K562 (cell line): ENCODE results near the gene DAB2.
"Not testable (repeated sequence)": the region's sequence is repeated elsewhere in the genome, so short reads cannot be mapped to it uniquely, and the experiment has no call there.

Source experiments
- FOXA3 ChIP-seq, 2 experiments: fragments of 450-650 bp in 1 of 2; sonication (generic) in 1 of 2; formaldehyde crosslinking; IDR thresholded peaks in 1 of 2; conservative IDR thresholded peaks in 1 of 2; 2 replicates each; pipeline versions ENCODE4 v1.4.0 to v1.8.0; 2020 to 2022; ENCODE audit warnings: mild to moderate bottlenecking in 2 of 2, missing genetic modification reagents in 1 of 2
- PCBP1 ChIP-seq: fragments of 200-400 bp; formaldehyde crosslinking; IDR thresholded peaks from 2 replicates; pipeline ENCODE4 v1.6.1; 2018; ENCODE audit warnings: mild to moderate bottlenecking, low read depth, low read length; ENCODE audit not compliant: poor library complexity, severe bottlenecking
- TGIF2 ChIP-seq: sonication (generic); formaldehyde crosslinking; IDR thresholded peaks from 2 replicates; pipeline ENCODE4 v1.8.1; 2022; ENCODE audit warnings: mild to moderate bottlenecking, missing genetic modification reagents, moderate library complexity
- U2AF1 ChIP-seq: fragments of 200-400 bp; formaldehyde crosslinking; optimal IDR thresholded peaks from 2 replicates; pipeline ENCODE3; 2017; ENCODE audit warnings: mild to moderate bottlenecking, low read depth, low read length, moderate library complexity
- ZEB2 ChIP-seq: fragments of 450-650 bp; IDR thresholded peaks from 2 replicates; pipeline ENCODE4 v1.6.1; 2016
- ZNF780A ChIP-seq: fragments of 250-450 bp; sonication (Bioruptor Pico); IDR thresholded peaks from 2 replicates; pipeline ENCODE4 v1.5.0; 2021; ENCODE audit warnings: mild to moderate bottlenecking
- TF ChIP-seq, protein P1 (sequence below): sonication (generic); formaldehyde crosslinking; IDR thresholded peaks from 2 replicates; pipeline ENCODE4 v1.8.0; 2022; ENCODE audit warnings: mild to moderate bottlenecking, missing genetic modification reagents
- TF ChIP-seq, protein P2 (sequence below): sonication (generic); formaldehyde crosslinking; IDR thresholded peaks from 2 replicates; pipeline ENCODE4 v1.9.0; 2022; ENCODE audit warnings: mild to moderate bottlenecking, missing genetic modification reagents
- TF ChIP-seq, protein P3 (sequence below): fragments of 250-450 bp; sonication (Bioruptor Pico); IDR thresholded peaks from 2 replicates; pipeline ENCODE4 v1.8.0; 2021; ENCODE audit warnings: mild to moderate bottlenecking, moderate library complexity

DNA sequence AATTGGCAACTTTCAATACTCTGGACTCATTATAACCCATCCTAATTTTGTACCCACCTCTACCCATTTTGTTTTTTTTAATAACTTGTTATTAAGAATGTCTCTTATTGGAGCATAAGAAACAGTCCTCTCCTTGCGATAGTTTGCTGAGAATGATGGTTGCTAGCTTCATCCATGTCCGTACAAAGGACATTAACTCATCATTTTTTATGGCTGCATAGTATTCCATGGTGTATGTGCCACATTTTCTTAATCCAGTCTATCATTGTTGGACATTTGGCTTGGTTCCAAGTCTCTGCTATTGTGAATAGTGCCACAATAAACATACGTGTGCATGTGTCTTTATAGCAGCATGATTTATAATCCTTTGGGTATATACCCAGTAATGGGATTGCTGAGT, 21.0 kb downstream of the DAB2 start:
- TF ChIP-seq, protein P1, sequence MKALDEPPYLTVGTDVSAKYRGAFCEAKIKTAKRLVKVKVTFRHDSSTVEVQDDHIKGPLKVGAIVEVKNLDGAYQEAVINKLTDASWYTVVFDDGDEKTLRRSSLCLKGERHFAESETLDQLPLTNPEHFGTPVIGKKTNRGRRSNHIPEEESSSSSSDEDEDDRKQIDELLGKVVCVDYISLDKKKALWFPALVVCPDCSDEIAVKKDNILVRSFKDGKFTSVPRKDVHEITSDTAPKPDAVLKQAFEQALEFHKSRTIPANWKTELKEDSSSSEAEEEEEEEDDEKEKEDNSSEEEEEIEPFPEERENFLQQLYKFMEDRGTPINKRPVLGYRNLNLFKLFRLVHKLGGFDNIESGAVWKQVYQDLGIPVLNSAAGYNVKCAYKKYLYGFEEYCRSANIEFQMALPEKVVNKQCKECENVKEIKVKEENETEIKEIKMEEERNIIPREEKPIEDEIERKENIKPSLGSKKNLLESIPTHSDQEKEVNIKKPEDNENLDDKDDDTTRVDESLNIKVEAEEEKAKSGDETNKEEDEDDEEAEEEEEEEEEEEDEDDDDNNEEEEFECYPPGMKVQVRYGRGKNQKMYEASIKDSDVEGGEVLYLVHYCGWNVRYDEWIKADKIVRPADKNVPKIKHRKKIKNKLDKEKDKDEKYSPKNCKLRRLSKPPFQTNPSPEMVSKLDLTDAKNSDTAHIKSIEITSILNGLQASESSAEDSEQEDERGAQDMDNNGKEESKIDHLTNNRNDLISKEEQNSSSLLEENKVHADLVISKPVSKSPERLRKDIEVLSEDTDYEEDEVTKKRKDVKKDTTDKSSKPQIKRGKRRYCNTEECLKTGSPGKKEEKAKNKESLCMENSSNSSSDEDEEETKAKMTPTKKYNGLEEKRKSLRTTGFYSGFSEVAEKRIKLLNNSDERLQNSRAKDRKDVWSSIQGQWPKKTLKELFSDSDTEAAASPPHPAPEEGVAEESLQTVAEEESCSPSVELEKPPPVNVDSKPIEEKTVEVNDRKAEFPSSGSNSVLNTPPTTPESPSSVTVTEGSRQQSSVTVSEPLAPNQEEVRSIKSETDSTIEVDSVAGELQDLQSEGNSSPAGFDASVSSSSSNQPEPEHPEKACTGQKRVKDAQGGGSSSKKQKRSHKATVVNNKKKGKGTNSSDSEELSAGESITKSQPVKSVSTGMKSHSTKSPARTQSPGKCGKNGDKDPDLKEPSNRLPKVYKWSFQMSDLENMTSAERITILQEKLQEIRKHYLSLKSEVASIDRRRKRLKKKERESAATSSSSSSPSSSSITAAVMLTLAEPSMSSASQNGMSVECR (CRISPR knock-in tag): not testable (repeated sequence)
- TF ChIP-seq, protein P2, sequence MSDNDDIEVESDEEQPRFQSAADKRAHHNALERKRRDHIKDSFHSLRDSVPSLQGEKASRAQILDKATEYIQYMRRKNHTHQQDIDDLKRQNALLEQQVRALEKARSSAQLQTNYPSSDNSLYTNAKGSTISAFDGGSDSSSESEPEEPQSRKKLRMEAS (CRISPR knock-in tag): not testable (repeated sequence)
- not testable (repeated sequence) for TF ChIP-seq ZNF780A (CRISPR knock-in tag); PCBP1; ZEB2; FOXA3 (CRISPR knock-in tag; conservative IDR thresholded peaks at IDR 0.05 in 1 of 2, IDR thresholded peaks at IDR 0.05 in 1 of 2); TGIF2 (CRISPR knock-in tag); U2AF1
- TF ChIP-seq, protein P3, sequence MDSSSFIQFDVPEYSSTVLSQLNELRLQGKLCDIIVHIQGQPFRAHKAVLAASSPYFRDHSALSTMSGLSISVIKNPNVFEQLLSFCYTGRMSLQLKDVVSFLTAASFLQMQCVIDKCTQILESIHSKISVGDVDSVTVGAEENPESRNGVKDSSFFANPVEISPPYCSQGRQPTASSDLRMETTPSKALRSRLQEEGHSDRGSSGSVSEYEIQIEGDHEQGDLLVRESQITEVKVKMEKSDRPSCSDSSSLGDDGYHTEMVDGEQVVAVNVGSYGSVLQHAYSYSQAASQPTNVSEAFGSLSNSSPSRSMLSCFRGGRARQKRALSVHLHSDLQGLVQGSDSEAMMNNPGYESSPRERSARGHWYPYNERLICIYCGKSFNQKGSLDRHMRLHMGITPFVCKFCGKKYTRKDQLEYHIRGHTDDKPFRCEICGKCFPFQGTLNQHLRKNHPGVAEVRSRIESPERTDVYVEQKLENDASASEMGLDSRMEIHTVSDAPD (CRISPR knock-in tag): not testable (repeated sequence)
